ENCODE data around the gene ATP5PB. TPM values are rescaled to one million over a fixed set of nuclear protein-coding genes. Genes with fewer than 3 reads are reported as not detected.

ATP5PB gene
- total RNA-seq, 1 experiment from 2014 or later: 323 TPM

- TF ChIP-seq YY1 (IDR thresholded peaks at IDR 0.05; ENCODE audit: extremely low read depth, insufficient replicate concordance, low read depth, low read length): peak; percentile 94
- TF ChIP-seq ELF1 (IDR thresholded peaks at IDR 0.05; ENCODE audit: borderline replicate concordance, low read depth): peak; percentile 49; the same call in 1 of the 2 replicates
- TF ChIP-seq CEBPB (IDR thresholded peaks at IDR 0.05; ENCODE audit: low read depth): no peak
- TF ChIP-seq SP1 (IDR thresholded peaks at IDR 0.05; ENCODE audit: low read depth): peak; percentile 60
- TF ChIP-seq FOSL1 (IDR thresholded peaks at IDR 0.05; ENCODE audit: low read depth): no peak
- TF ChIP-seq POLR2AphosphoS5 (IDR thresholded peaks at IDR 0.05; ENCODE audit: low read depth, low read length): peak; percentile 80
- no peak for TF ChIP-seq RAD21 (IDR thresholded peaks at IDR 0.05; ENCODE audit: low read depth)
- no peak for TF ChIP-seq ZNF274 (IDR thresholded peaks at IDR 0.05; ENCODE audit: low read depth, low read length)
These were observed at the start of gene ATP5PB, which contains the start of gene WDR77 (continued) for GRCh38 chr1:111448918-111449702.

DNA sequence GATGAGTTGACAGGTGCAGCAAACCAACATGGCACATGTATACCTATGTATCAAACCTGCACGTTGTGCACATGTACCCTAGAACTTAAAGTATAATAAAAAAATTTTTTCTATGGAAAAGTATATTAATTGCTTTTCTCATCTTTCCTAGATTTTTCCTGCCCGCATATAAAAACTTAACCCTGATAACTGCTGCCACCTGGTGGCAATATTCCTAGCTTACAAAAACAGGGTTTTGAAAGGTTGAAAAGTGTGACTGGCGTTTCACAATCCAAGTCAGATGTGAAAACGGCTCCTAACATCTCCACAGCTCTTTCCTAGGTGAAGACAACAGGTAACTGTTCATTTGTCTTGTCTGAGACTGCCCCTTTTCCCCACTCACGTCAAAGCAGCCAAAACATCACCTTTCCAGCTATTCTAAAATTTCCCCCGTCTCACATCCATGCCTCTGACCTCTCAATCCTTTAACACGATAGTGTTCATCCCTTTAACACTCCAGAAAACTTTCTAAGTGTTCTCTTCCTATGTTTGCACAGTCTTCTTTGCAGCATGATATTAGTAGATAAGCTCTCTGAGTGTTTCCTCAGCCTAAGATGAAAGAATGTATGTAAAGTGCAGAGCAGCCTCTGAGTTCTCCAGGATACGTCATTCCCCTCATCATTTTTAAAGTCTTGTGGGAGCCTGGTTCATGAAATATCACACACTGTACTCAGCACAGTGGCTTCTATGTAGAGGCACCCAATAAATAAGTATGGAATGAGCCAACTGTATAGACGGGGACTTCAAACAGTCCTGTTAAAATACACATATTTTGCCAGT, 49.3 kb upstream of the ATP5PB start:
- Histone ChIP-seq H3K4me3 (replicated peaks in 1 of 2; ENCODE audit: low read depth in 1 of 2, low read length in 2 of 2) (no peak overlapping the region), H3K79me2 (ENCODE audit: insufficient read depth, low read length) (no peaks in the 10 kb centered on the region), H3K9me3 (ENCODE audit: control insufficient read depth in 1 of 2, insufficient read depth in 1 of 2, low read depth in 1 of 2, low read length in 2 of 2) (no peaks in the 10 kb centered on the region), H3K9ac (ENCODE audit: low read length) (no peak overlapping the region), H3K4me2 (ENCODE audit: low read length) (peak overlapping the region; percentile 8; the same call in 1 of the 2 replicates), H3K27me3 (ENCODE audit: insufficient read depth, low read length) (peaks cover 10% of the 10 kb centered on the region), H4K20me1 (ENCODE audit: insufficient read depth) (no peaks in the 10 kb centered on the region), H3K36me3 (ENCODE audit: control insufficient read depth in 1 of 2, insufficient read depth in 2 of 2, low read length in 2 of 2) (no peaks in the 10 kb centered on the region), H3K4me1 (ENCODE audit: control insufficient read depth in 1 of 2, insufficient read depth in 2 of 2, low read length in 2 of 2) (no peaks in the 10 kb centered on the region), H3K9me2 (ENCODE audit: insufficient read depth) (no peaks in the 10 kb centered on the region), H2AFZ (ENCODE audit: low read depth, low read length, poor library complexity, severe bottlenecking) (no peak overlapping the region), H3K27ac (ENCODE audit: low read depth, low read length) (no peak overlapping the region)
- ChIA-PET POLR2A (no interaction called here), RAD21 (ENCODE audit: low non-redundant PET in 1 of 2, low total read pairs in 2 of 2, uncharacterized antibody in 2 of 2, unreplicated experiment in 2 of 2) (interaction anchor here (0.9 to 1.4 kb wide), 2 partner anchors 177 kb away, joined by 8 read pairs; no protein-coding TSS in a partner anchor), CTCF (interaction anchor here (1.0 to 2.4 kb wide), 12 partner anchors 8 to 369 kb away, joined by 3 to 21 read pairs (median 4); partner anchors contain the start of gene WDR77)
- intact Hi-C loops (cut with micrococcal nuclease): loop anchor here (1.0 to 5.0 kb wide), 2 partner anchors 68 to 177 kb away; no protein-coding TSS in a partner anchor
- no TSS peak for BruUV-seq (replicated peaks)
- peak; percentile 71 for TF ChIP-seq RAD21 (IDR thresholded peaks at IDR 0.05; ENCODE audit: low read depth)
- peak; percentile 54 to 64 (median 55) for TF ChIP-seq CTCF (IDR thresholded peaks at IDR 0.05 in 2 of 3, conservative IDR thresholded peaks at IDR 0.05 in 1 of 3; ENCODE audit: borderline replicate concordance in 1 of 3, insufficient read depth in 1 of 3, low read depth in 2 of 3, low read length in 2 of 3)
- no peak for TF ChIP-seq EZH2phosphoT487 (IDR thresholded peaks at IDR 0.05; ENCODE audit: borderline replicate concordance)
- DNase-seq (ENCODE audit: low read depth, low spot score) (peak; percentile 33), ATAC-seq (peak; percentile 57; the same call in 1 of the 2 replicates)

All from HCT116 (cell line).